Stimulated activated CD4-positive, alpha-beta T cell treated with anti-CD3 and anti-CD28 coated beads, Interleukin-2, amount 100 ng/mL, for 48 hours (primary cell): ENCODE measurements around the gene SCAMP4.

Experiments used
- DNase-seq, 2 donors: peaks; one replicate each; pipeline ENCODE4 v3.0.0-alpha.2; 2020

The SCAMP4 gene

DNA sequence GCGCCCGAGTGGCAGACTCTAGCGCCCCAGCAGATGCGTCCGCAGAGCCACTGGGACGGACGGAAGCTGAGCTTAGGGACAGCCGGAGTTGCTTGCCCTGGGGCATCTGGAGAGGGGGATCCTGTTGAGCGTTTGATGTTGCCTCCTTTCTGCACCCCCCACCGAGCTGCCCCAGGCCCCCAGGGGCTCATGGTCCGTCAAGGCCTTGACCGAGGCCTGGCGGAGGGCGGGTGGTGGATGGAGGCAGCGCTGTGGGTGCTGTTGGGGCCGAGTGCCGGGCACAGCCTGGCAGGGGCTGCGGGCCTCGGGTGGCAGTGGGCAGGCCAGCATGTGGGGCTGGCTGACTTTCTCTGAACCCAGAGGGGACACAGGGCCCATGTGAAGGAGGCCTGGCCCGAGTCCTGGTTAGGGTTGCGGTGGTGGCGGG is 38.5 kb downstream of the SCAMP4 start:
- DNase-seq: no peak

- DNase-seq: no peak
These were observed 39.1 kb downstream of the SCAMP4 start for GRCh38 chr19:1944088-1944915.

GRCh38 chr19:1944916-1945561 is 39.8 kb downstream of the SCAMP4 start:
- no peak for DNase-seq

- DNase-seq: no peak
These were observed 40.7 kb downstream of the SCAMP4 start for GRCh38 chr19:1945899-1946298.

DNA sequence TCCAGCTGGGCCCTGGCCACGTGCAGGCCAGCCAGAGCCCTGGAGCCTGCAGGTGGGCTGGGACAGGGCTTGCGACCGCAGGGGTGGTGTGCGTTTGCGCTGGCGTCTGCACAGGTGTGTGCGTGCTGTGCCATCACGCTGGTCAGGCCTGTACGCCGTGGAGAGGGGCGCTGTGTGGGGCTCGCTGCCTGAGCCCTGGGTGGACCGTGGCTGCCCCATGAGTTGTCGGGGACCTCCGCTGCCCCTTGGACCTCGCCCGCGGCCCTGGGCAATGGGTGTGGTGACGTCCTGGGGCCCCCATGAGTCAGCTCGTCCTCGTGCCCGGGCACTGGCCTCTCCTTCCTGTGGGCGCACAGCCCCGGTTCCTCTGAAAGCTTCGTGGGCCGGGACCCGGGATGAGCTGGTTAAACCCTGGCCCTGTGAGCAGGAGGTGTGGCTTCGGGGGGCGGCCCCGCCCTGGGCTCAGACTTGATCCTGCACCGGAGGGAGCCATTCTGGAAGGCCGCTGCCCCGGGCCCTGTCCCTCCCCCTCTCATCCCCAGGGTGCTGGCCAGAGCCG is 42.5 kb downstream of the SCAMP4 start:
- no peak for DNase-seq

GRCh38 chr19:1949304-1950101 is 44.3 kb downstream of the SCAMP4 start:
- DNase-seq: no peak

DNA sequence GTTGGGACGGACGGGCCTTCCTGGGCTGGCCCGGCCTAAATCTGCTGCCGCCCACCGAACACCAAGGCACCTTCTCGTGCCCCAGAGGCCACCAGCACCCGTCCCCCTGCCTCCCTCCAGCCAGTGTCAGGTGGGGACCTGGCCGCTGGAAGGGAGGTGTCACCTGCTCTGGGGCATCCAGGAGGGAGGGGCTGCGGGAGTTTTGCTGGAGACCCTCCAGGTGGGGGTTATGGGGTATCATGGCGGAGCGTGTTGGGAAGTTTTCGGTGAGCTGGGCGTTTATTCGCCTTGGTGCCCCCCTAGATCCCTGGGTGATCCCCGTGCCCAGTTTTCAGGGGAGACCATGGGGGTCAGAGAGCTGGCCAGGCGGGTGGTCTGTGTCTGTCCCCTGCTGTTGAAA is 45.4 kb downstream of the SCAMP4 start:
- DNase-seq: no peak

DNA sequence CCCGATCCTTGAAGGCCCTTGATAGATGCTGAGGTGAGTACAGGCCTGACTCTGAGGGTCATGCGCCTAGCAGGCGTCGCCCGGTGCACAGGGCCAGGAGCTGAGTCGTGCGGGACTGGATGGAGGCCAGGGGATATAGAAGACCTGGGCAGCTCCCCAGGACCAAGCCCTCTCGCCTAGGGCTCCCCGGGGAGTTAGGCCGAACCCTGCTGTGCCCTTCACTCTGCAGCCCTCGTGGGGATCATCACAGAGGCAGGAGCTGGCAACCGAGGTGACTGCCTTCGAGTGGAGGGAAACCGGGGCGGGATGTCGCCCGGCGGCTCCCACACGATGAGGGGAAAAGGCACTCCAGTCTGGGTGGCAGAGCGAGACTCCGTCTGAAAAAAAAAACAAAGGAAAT is 47.4 kb downstream of the SCAMP4 start:
- DNase-seq: no peak

DNA sequence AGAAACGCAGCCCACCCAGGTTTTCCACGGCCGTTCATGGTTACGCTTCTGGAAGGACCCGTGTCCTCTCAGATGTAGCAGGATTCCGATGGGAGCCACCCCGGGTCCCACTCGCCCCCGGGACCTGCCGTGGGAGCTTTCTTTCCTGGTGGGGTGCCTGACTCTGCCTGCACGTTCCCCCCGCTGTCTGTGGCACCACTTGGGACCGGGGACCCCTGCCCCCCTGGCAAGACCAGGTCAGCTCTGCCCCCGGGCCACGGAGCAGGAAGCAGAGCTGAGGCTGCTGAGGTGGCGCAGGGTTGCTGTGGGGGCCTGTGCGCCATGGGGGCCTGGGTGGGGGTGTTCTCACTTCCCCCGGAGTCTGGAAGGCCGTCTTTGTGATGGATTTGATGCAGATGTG is 47.8 kb downstream of the SCAMP4 start:
- no peak for DNase-seq

GRCh38 chr19:1953441-1954094 is 48.4 kb downstream of the SCAMP4 start:
- no peak for DNase-seq

GRCh38 chr19:1954532-1954933 is 49.3 kb downstream of the SCAMP4 start:
- no peak for DNase-seq

DNA sequence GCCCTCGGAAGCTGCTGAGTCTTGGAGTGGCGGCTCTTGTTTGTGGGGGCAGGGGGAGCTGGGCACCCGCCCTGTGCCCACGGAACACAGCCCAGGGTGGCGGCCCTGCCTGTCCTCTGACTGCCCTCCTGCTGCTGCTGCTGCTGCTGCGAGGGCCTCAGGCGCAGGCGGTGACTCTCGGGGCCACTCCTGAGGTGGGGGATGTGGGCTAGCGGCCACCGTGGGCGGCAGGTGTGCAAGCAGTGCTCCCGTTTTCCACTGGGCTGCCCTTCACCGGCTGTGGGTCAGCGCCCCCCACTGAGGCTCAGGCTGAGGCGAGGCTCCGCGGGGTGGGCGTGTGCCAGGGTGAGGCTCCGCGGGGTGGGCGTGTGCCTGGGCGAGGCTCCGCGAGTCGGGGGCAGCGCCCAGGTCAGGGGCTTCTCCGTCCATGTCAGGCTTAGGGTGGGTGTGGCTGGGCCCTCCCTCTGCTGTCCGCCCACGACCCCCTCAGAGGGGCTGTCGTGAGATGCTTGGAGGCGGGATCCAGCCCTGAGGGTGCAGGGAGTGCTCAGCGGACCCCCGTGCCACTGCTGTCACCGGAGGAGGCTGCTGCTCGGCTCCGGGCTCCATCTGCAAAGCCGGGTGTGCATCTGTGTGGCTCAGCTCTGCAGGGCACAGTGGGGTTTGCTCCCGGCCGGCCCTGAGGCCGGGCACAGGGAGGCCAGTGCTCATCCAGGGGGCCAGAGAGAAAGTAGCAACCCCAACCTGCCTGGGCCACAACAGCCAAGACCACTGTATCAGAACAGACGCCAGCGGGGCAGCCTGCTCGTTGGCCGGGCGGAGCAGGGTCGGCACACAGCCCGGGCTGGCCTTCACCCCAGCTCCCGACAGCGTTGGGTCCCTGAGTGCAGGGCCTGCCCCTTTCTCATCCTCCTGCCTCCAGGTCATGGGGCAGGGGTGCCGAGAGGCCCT is 50.2 kb downstream of the SCAMP4 start:
- DNase-seq: no peak

- no peak for DNase-seq
These were observed 50.9 kb downstream of the SCAMP4 start for GRCh38 chr19:1956122-1956494.

DNA sequence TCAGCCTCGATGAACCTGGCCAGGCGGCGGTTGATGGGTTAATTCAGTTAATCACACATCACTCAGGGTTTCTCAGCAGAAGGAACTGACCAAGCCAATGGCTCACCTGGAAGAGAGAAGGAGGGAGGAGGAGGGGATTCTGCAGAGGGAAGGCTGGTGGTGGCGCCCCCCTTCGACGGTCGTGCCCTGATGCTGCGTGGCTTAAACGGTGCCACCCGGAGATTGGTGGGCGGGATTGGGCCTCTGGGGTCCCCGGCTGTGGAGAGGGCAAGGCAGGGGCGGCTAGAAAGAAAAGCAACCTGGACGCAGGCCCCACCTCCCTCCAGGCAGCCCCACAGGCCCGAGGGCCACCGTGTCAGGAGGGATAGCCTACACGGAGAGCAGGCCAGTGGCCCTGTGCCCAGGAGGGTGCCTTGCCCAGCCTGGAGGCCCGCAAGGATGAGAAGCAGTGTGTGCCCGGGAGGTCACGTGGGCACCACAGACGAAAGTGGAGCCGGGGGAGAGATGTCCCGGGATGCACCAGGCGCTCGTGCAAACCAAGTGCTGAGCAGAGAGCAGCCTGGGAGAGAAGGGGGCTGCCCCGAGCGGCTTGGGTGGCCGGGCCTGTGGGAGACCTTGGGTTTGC is 51.8 kb downstream of the SCAMP4 start:
- no peak for DNase-seq

- no peak for DNase-seq
These were observed 52.5 kb downstream of the SCAMP4 start for GRCh38 chr19:1957562-1958248.

DNA sequence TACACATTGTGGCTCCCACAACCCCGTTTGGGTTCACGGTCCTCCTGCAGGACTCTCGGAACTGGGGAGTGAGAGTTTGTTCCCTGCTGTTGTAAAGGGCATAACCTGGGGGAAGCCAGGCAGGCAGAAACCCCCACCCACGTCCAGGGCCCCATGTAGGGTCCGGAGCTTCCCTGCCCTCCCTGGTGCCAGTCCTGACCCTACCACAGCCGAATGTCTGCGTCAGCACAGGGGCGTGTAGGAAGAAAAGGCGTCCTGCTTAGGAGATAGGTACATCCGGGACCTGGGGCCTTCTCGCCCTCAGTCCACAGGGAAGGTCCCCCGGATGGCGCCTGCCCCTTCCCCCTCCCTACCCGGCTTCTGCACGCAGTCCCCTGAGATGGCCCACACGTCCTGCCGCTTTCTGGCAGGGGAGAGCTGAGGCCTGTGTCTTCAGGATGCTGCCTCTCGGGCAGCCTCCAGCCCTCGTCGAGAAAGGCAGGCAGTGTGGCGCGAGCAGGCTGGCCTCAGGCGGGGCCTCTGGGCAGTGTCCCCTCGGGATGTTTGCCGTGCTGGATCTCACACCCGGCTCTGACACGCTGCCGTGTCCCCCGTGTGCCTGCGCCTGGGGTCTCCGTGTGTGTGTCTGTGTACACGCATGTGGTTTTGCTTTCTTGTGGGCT is 54.9 kb downstream of the SCAMP4 start:
- no peak for DNase-seq

- DNase-seq: no peak
These were observed 56.0 kb downstream of the SCAMP4 start for GRCh38 chr19:1961000-1961883.

GRCh38 chr19:1962674-1963073 is 57.5 kb downstream of the SCAMP4 start:
- DNase-seq: no peak

DNA sequence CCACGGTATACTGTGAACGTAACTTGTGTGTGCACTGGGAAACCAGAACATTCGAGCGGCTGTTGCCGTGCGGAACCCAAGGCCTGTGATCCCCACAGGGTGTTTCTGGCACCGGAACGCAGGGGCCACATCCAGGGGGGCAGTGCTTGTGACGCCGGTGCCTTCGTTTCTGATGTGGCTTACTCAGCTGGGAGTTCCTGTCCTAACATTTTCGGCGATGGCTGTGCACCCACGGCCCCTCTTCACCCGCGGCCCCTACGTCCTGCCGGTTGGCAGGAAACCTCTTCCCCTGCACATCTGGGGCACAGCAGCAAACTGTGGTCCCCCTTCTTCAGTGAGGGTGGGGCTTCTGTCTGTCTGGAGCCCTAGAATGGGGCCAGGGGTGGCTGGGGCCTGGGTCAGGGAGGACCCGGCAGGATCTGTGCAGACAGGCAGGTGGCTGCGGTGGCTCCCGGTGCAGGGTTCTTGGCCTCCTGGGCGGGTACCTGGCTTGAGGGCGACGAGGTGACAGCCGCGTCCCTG is 61.9 kb downstream of the SCAMP4 start:
- no peak for DNase-seq
